ENCODE results near the gene SP3. TPM values are rescaled to one million over a fixed set of nuclear protein-coding genes. Genes with fewer than 3 reads are reported as not detected.

Gene SP3
- total RNA-seq, 5 donors from 2014 or later (not counting 1 experiment from before 2014, with no cell fraction given), result 107 to 150 (median 123) TPM

DNA sequence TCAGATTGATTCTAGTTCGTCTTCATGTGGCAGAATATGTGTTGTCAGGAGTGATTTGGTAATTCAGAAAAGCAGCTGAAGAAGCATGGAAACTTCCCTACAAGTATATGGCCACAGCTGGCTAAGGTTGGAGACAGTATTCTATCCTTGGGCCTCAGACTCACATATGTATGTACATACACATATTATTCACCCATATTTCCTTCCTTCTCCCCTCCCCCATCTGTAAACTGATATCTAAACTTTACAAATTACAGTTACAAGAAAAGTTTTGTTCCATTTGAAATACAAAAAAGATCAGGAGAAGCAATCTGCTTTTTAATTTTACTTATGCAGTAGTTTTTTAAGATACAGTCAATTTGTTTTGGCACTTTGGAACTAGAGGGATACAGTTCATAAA lies 3.1 kb downstream of the SP3 start:
- ATAC-seq (replicated peaks in 1 of 4) (no peak), DNase-seq (peak in 1 of 35 experiments; percentile 22)
- peaks cover 19 to 46% of the 10 kb centered on the region in 2 experiments for H3K4me1 ChIP-seq (ENCODE audit: control insufficient read depth in 1 of 2, extremely low read depth in 1 of 2, insufficient read depth in 2 of 2, low read length in 2 of 2)
- peak overlapping the region; percentile 25 to 67 for H3K4me3 ChIP-seq (ENCODE audit: control insufficient read depth in 1 of 2, extremely low read depth in 1 of 2, low read length in 1 of 2)
- H3K9me3 ChIP-seq, result no peaks in the 10 kb centered on the region
- Mint-ChIP-seq H3K4me3 (peak overlapping the region; percentile 85 to 98 (median 94)), H3K27me3 (no peaks in the 10 kb centered on the region), H3K36me3 (peaks cover 25% of the 10 kb centered on the region), H3K9me3 (peaks cover 0 to 3% (median 0%) of the 10 kb centered on the region in 3 donors), H3K4me1 (peaks cover 61 to 69% (median 65%) of the 10 kb centered on the region in 3 donors), H3K27ac (peak overlapping the region; percentile 86 to 95)
- H3K36me3 ChIP-seq (ENCODE audit: control insufficient read depth in 2 of 2, extremely low read depth in 1 of 2, insufficient read depth in 1 of 2, low read length in 1 of 2), result peaks cover 0 to 4% of the 10 kb centered on the region in 2 donors
- H3K27me3 ChIP-seq (replicated peaks in 1 of 2; ENCODE audit: control insufficient read depth in 2 of 2, extremely low read depth in 1 of 2, insufficient read depth in 2 of 2, low read length in 1 of 2), result no peaks in the 10 kb centered on the region
- WGBS (ENCODE audit: insufficient coverage), result no CpG with 5 or more reads among the region's 1 CpG
- CTCF ChIA-PET, result interaction anchor here (0.9 to 2.1 kb wide), 3 partner anchors 14 to 28 kb away, joined by 3 to 5 read pairs (median 3); no protein-coding TSS in a partner anchor
- POLR2A ChIA-PET, result interaction anchor here in 1 of 2 donors (0.6 to 1.0 kb wide), 4 partner anchors 8 to 81 kb away, joined by 3 to 11 read pairs (median 6); no protein-coding TSS in a partner anchor
- peak overlapping the region; percentile 93 for H3K27ac ChIP-seq (ENCODE audit: low read length)

DNA sequence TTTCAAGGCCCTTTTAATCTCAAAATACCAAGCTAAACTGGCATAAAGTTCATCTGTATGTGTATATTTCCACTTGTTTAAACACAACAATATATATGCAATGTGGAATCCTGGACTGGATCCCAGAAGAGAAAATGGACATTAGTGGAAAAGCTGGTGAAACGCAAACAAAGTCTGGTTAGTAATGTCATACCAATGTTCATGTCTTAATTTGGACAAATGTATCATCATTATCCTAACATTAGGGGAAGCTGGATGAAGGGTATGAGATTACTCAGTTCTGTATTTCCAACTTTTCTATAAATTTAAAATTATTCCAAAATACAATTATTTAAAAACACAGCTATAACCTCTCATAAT lies 3.8 kb downstream of the SP3 start:
- DNase-seq (no peak), ATAC-seq (replicated peaks in 1 of 4) (no peak)
- H3K27me3 Mint-ChIP-seq, result no peaks in the 10 kb centered on the region
- POLR2A ChIA-PET, result interaction anchor here (0.5 to 0.7 kb wide), 3 partner anchors 10 to 51 kb away, joined by 4 to 19 read pairs (median 11); no protein-coding TSS in a partner anchor
- H3K36me3 Mint-ChIP-seq, result peaks cover 27% of the 10 kb centered on the region
- peak overlapping the region; percentile 59 to 80 for H3K27ac Mint-ChIP-seq
- Histone ChIP-seq H3K9me3 (no peaks in the 10 kb centered on the region), H3K4me1 (ENCODE audit: control insufficient read depth in 1 of 2, extremely low read depth in 1 of 2, insufficient read depth in 2 of 2, low read length in 2 of 2) (peaks cover 19 to 50% of the 10 kb centered on the region in 2 experiments), H3K4me3 (ENCODE audit: control insufficient read depth in 1 of 2, extremely low read depth in 1 of 2, low read length in 1 of 2) (peak overlapping the region in 1 of 2 donors; percentile 0), H3K36me3 (ENCODE audit: control insufficient read depth in 2 of 2, extremely low read depth in 1 of 2, insufficient read depth in 1 of 2, low read length in 1 of 2) (peaks cover 0 to 4% of the 10 kb centered on the region in 2 donors), H3K27me3 (replicated peaks in 1 of 2; ENCODE audit: control insufficient read depth in 2 of 2, extremely low read depth in 1 of 2, insufficient read depth in 2 of 2, low read length in 1 of 2) (no peaks in the 10 kb centered on the region), H3K27ac (ENCODE audit: low read length) (peak overlapping the region; percentile 93)
- CTCF ChIA-PET, result interaction anchor here (0.7 to 2.1 kb wide), 2 partner anchors 14 to 568 kb away, joined by 5 to 6 read pairs; no protein-coding TSS in a partner anchor
- H3K4me3 Mint-ChIP-seq, result peak overlapping the region; percentile 43 to 98 (median 64)
- H3K9me3 Mint-ChIP-seq, result peaks cover 0 to 3% (median 0%) of the 10 kb centered on the region in 3 donors
- WGBS (ENCODE audit: insufficient coverage), result no CpG with 5 or more reads among the region's 1 CpG
- peaks cover 63 to 69% (median 65%) of the 10 kb centered on the region in 3 donors for H3K4me1 Mint-ChIP-seq

DNA sequence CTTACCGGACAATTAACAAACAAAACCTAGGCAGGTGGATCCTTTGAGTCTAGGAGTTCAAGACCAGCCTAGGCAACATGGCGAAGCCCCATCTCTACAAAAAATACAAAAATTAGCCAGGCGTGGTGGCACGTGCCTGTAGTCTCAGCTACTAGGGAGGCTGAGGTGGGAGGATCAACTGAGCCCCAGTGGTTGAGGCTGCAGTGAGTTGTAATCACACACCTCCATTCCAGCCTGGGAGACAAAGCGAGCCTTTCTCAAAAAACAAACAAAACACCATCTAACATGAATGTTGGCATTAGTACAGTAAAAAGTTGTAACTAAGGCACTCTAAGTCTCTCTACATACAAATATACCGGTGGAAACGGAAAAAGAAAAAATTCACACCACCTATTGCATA lies 5.3 kb downstream of the SP3 start:
- ATAC-seq (replicated peaks in 1 of 4), result no peak
- ChIA-PET CTCF (interaction anchor here in 1 of 2 donors (0.6 kb wide), 1 partner anchor 89 kb away, joined by 5 read pairs; no protein-coding TSS in a partner anchor), POLR2A (interaction anchor here (0.7 to 1.0 kb wide), 2 partner anchors 12 to 1164 kb away, joined by 3 read pairs; no protein-coding TSS in a partner anchor)
- DNase-seq, result no peak
- no peaks in the 10 kb centered on the region for H3K27me3 Mint-ChIP-seq
- WGBS (ENCODE audit: insufficient coverage), result 80% methylated on average over 1 of the region's 7 CpGs
- peak overlapping the region; percentile 56 to 73 for H3K27ac Mint-ChIP-seq
- peaks cover 41% of the 10 kb centered on the region for H3K36me3 Mint-ChIP-seq
- no peak overlapping the region for H3K27ac ChIP-seq (ENCODE audit: low read length)
- H3K4me3 ChIP-seq (ENCODE audit: control insufficient read depth in 1 of 2, extremely low read depth in 1 of 2, low read length in 1 of 2), result peak overlapping the region in 1 of 2 donors; percentile 25
- H3K36me3 ChIP-seq (ENCODE audit: control insufficient read depth in 2 of 2, extremely low read depth in 1 of 2, insufficient read depth in 1 of 2, low read length in 1 of 2), result peaks cover 4 to 10% of the 10 kb centered on the region in 2 donors
- no peaks in the 10 kb centered on the region for H3K27me3 ChIP-seq (replicated peaks in 1 of 2; ENCODE audit: control insufficient read depth in 2 of 2, extremely low read depth in 1 of 2, insufficient read depth in 2 of 2, low read length in 1 of 2)
- H3K4me3 Mint-ChIP-seq, result peak overlapping the region; percentile 52 to 98 (median 64)
- no peaks in the 10 kb centered on the region for H3K9me3 ChIP-seq
- H3K4me1 Mint-ChIP-seq, result peaks cover 71 to 77% (median 73%) of the 10 kb centered on the region in 3 donors
- H3K4me1 ChIP-seq (ENCODE audit: control insufficient read depth in 1 of 2, extremely low read depth in 1 of 2, insufficient read depth in 2 of 2, low read length in 2 of 2), result peaks cover 18 to 57% of the 10 kb centered on the region in 2 experiments
- peaks cover 0 to 3% (median 0%) of the 10 kb centered on the region in 3 donors for H3K9me3 Mint-ChIP-seq

DNA sequence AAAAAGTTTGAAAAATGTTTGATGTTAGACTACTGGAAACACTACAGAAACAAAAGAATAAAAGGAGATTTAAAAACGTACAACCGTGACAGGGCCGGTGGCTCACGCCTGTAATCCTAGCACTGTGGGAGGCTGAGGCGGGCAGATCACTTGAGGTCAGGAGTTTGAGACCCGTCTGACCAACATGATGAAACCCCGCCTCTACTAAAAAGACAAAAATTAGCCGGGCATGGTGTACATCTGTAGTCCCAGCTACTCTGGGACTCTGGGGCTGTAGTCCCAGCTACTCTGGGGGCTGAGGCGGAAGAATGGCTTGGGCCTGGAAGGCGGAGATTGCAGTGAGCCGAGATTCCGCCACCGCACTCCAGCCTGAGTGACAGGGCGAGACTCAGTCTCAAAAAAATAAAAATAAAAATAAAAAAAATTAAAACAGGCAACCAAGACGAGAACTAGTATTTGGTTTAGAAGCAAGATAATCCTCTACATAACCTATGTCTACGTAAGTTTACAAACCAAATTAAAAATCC lies 5.8 kb downstream of the SP3 start:
- H3K36me3 ChIP-seq (ENCODE audit: control insufficient read depth in 2 of 2, extremely low read depth in 1 of 2, insufficient read depth in 1 of 2, low read length in 1 of 2), result peaks cover 4 to 13% of the 10 kb centered on the region in 2 donors
- H3K27me3 ChIP-seq (replicated peaks in 1 of 2; ENCODE audit: control insufficient read depth in 2 of 2, extremely low read depth in 1 of 2, insufficient read depth in 2 of 2, low read length in 1 of 2), result no peaks in the 10 kb centered on the region
- H3K4me1 ChIP-seq (ENCODE audit: control insufficient read depth in 1 of 2, extremely low read depth in 1 of 2, insufficient read depth in 2 of 2, low read length in 2 of 2), result peaks cover 20 to 57% of the 10 kb centered on the region in 2 experiments
- ATAC-seq (replicated peaks in 1 of 4) (no peak), DNase-seq (no peak)
- no peaks in the 10 kb centered on the region for H3K9me3 ChIP-seq
- 41% methylated on average over 10 of the region's 16 CpGs for whole genome bisulfite sequencing (ENCODE audit: insufficient coverage)
- peaks cover 76 to 80% (median 78%) of the 10 kb centered on the region in 3 donors for H3K4me1 Mint-ChIP-seq
- H3K27ac Mint-ChIP-seq, result peak overlapping the region; percentile 61 to 80
- peaks cover 44% of the 10 kb centered on the region for H3K36me3 Mint-ChIP-seq
- ChIA-PET CTCF (no interaction called here), POLR2A (interaction anchor here (0.7 kb wide), 3 partner anchors 159 to 897 kb away, joined by 5 to 7 read pairs (median 7); no protein-coding TSS in a partner anchor)
- H3K9me3 Mint-ChIP-seq, result peaks cover 0 to 3% (median 0%) of the 10 kb centered on the region in 3 donors
- peak overlapping the region in 1 of 2 donors; percentile 25 for H3K4me3 ChIP-seq (ENCODE audit: control insufficient read depth in 1 of 2, extremely low read depth in 1 of 2, low read length in 1 of 2)
- H3K4me3 Mint-ChIP-seq, result peak overlapping the region; percentile 66 to 98 (median 70)
- H3K27me3 Mint-ChIP-seq, result no peaks in the 10 kb centered on the region
- no peak overlapping the region for H3K27ac ChIP-seq (ENCODE audit: low read length)

DNA sequence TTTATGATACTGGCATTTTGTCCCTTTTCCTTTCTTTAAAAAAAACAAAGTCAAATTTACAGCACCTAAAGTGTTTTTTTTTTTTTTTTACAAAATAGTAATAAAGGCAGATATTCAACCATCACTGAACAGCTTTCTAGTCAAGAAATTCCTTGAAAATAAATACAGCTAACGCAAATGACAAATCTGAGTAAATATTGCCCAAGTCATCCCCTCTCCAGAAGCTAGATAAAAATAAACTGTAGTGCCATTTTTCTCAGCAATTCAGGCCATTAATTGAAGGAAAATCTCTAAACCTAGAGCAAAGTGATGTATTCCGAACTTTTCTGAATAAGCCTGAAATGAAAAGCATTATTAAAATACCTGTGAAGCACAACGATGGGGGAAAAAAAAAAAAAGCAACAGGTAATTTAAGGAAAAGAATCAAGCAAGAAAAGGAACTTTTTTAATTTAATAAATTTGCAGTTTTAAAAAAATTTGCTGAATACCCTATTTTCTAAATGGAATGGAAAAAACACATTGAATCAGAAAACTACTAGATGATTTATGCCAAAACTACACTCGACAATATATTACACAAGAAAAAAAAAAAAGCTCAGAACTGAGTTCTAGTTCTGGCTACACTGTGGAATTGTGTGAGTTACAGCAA lies 6.9 kb downstream of the SP3 start:
- ATAC-seq (replicated peaks in 1 of 4), result no peak
- Mint-ChIP-seq H3K36me3 (peaks cover 52% of the 10 kb centered on the region), H3K27ac (peak overlapping the region; percentile 31 to 35), H3K9me3 (peaks cover 0 to 3% (median 0%) of the 10 kb centered on the region in 3 donors), H3K4me3 (peak overlapping the region; percentile 59 to 98 (median 70)), H3K27me3 (no peaks in the 10 kb centered on the region), H3K4me1 (peaks cover 86 to 91% (median 89%) of the 10 kb centered on the region in 3 donors)
- Histone ChIP-seq H3K9me3 (no peaks in the 10 kb centered on the region), H3K27ac (ENCODE audit: low read length) (no peak overlapping the region), H3K36me3 (ENCODE audit: control insufficient read depth in 2 of 2, extremely low read depth in 1 of 2, insufficient read depth in 1 of 2, low read length in 1 of 2) (peaks cover 4 to 21% of the 10 kb centered on the region in 2 donors), H3K27me3 (replicated peaks in 1 of 2; ENCODE audit: control insufficient read depth in 2 of 2, extremely low read depth in 1 of 2, insufficient read depth in 2 of 2, low read length in 1 of 2) (no peaks in the 10 kb centered on the region), H3K4me1 (ENCODE audit: control insufficient read depth in 1 of 2, extremely low read depth in 1 of 2, insufficient read depth in 2 of 2, low read length in 2 of 2) (peaks cover 23 to 57% of the 10 kb centered on the region in 2 experiments), H3K4me3 (ENCODE audit: control insufficient read depth in 1 of 2, extremely low read depth in 1 of 2, low read length in 1 of 2) (no peak overlapping the region)
- no peak for DNase-seq
- ChIA-PET POLR2A (interaction anchor here (0.6 to 0.7 kb wide), 4 partner anchors 160 to 1209 kb away, joined by 3 to 7 read pairs (median 6); no protein-coding TSS in a partner anchor), CTCF (interaction anchor here in 1 of 2 donors (0.5 to 0.7 kb wide), 2 partner anchors 68 to 1168 kb away, joined by 4 read pairs; no protein-coding TSS in a partner anchor)
- WGBS (ENCODE audit: insufficient coverage), result no CpG with 5 or more reads among the region's 4 CpGs

DNA sequence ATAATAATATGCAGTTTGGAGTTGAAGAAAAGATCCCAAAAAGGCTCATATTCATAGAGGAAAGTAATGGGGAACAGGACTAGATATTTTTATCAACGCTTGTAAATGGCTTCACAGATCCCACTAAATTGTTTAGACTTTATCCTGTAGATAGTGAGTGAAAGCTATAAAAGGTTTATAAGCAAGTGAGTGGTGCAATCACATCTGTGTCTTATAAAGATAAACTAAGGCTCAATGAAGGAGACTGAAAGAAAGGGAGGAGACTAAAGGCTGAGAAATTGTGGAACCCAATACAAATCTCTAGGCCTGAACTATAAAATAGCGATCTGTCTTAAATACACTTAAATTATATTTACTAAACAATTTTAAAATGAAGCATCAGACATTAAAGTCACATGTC lies 7.7 kb downstream of the SP3 start:
- DNase-seq (no peak), ATAC-seq (replicated peaks in 1 of 4) (no peak)
- Histone ChIP-seq H3K27ac (ENCODE audit: low read length) (no peak overlapping the region), H3K27me3 (replicated peaks in 1 of 2; ENCODE audit: control insufficient read depth in 2 of 2, extremely low read depth in 1 of 2, insufficient read depth in 2 of 2, low read length in 1 of 2) (no peaks in the 10 kb centered on the region), H3K4me1 (ENCODE audit: control insufficient read depth in 1 of 2, extremely low read depth in 1 of 2, insufficient read depth in 2 of 2, low read length in 2 of 2) (peaks cover 26 to 55% of the 10 kb centered on the region in 2 experiments), H3K9me3 (no peaks in the 10 kb centered on the region), H3K36me3 (ENCODE audit: control insufficient read depth in 2 of 2, extremely low read depth in 1 of 2, insufficient read depth in 1 of 2, low read length in 1 of 2) (peaks cover 4 to 29% of the 10 kb centered on the region in 2 donors), H3K4me3 (ENCODE audit: control insufficient read depth in 1 of 2, extremely low read depth in 1 of 2, low read length in 1 of 2) (no peak overlapping the region)
- Mint-ChIP-seq H3K9me3 (peaks cover 0 to 3% (median 0%) of the 10 kb centered on the region in 3 donors), H3K4me3 (peak overlapping the region; percentile 50 to 52 (median 51)), H3K27ac (peak overlapping the region; percentile 1 to 23), H3K27me3 (no peaks in the 10 kb centered on the region), H3K36me3 (peaks cover 56% of the 10 kb centered on the region), H3K4me1 (peaks cover 86 to 93% (median 90%) of the 10 kb centered on the region in 3 donors)
- ChIA-PET POLR2A (interaction anchor here (0.9 to 1.5 kb wide), 2 partner anchors 13 to 29 kb away, joined by 3 read pairs; no protein-coding TSS in a partner anchor), CTCF (no interaction called here)
- whole genome bisulfite sequencing (ENCODE audit: insufficient coverage), result no CpG with 5 or more reads among the region's 2 CpGs

Measured in T-cell (primary cell).